MM.1S (cell line): ENCODE data around the gene TOP2A.

Experiments
- DNase-seq: peaks from one replicate; pipeline ENCODE4 v3.0.0-alpha.2; 2015
- H2AFZ ChIP-seq: fragments of 300-600 bp; sonication (generic); 2 replicates; pipeline ENCODE4 v1.6.0; 2016; ENCODE audit warnings: antibody characterized with exemption, low read length
- H3F3A ChIP-seq: fragments of 300-600 bp; sonication (generic); 2 replicates; pipeline ENCODE4 v1.6.1; 2016; ENCODE audit warnings: mild to moderate bottlenecking, antibody characterized with exemption, low read length, moderate library complexity, mixed read lengths; ENCODE audit not compliant: insufficient read depth
- H3K27ac ChIP-seq: fragments of 300-600 bp; sonication (generic); 2 replicates; pipeline ENCODE4 v1.5.1; 2016; ENCODE audit warnings: mild to moderate bottlenecking, low read length
- H3K27me3 ChIP-seq: fragments of 300-600 bp; sonication (generic); replicated peaks from 2 replicates; pipeline ENCODE4 v1.6.0; 2016; ENCODE audit warnings: low read length; ENCODE audit not compliant: insufficient read depth
- H3K36me3 ChIP-seq: fragments of 300-600 bp; sonication (generic); replicated peaks from 2 replicates; pipeline ENCODE4 v1.6.1; 2016; ENCODE audit warnings: mild to moderate bottlenecking, low read length, mixed read lengths; ENCODE audit not compliant: insufficient read depth
- H3K4me1 ChIP-seq: fragments of 300-600 bp; sonication (generic); 2 replicates; pipeline ENCODE4 v1.6.1; 2016; ENCODE audit warnings: low read length, mixed read lengths
- H3K4me2 ChIP-seq: fragments of 300-600 bp; sonication (generic); 2 replicates; pipeline ENCODE4 v1.6.0; 2016; ENCODE audit warnings: low read depth, low read length
- H3K4me3 ChIP-seq: fragments of 300-600 bp; sonication (generic); 2 replicates; pipeline ENCODE4 v1.5.1; 2016; ENCODE audit warnings: low read length, mixed read lengths
- H3K79me2 ChIP-seq: fragments of 300-600 bp; sonication (generic); 2 replicates; pipeline ENCODE4 v1.6.1; 2016; ENCODE audit warnings: mixed run types, low read length, mixed read lengths
- H3K9ac ChIP-seq: fragments of 300-600 bp; sonication (generic); 2 replicates; pipeline ENCODE4 v1.6.1; 2016; ENCODE audit warnings: low read length, mixed read lengths
- H3K9me2 ChIP-seq: fragments of 300-600 bp; sonication (generic); replicated peaks from 2 replicates; pipeline ENCODE4 v1.6.1; 2016; ENCODE audit warnings: mild to moderate bottlenecking, low read length, mixed read lengths; ENCODE audit not compliant: insufficient read depth
- H3K9me3 ChIP-seq: fragments of 300-600 bp; sonication (generic); replicated peaks from 2 replicates; pipeline ENCODE4 v1.6.1; 2016; ENCODE audit warnings: mild to moderate bottlenecking, low read length, mixed read lengths; ENCODE audit not compliant: insufficient read depth
- H4K20me1 ChIP-seq: fragments of 300-600 bp; sonication (generic); 2 replicates; pipeline ENCODE4 v1.6.1; 2016; ENCODE audit warnings: mild to moderate bottlenecking, low read length, moderate library complexity, mixed read lengths; ENCODE audit not compliant: insufficient read depth
- CTCF ChIP-seq: fragments of 300-600 bp; sonication (generic); IDR thresholded peaks from 2 replicates; pipeline ENCODE4 v1.5.1; 2016; ENCODE audit warnings: antibody characterized with exemption, low read length, mixed read lengths
- EZH2 ChIP-seq: fragments of 300-600 bp; sonication (generic); optimal IDR thresholded peaks from 2 replicates; pipeline ENCODE3; 2017; ENCODE audit warnings: low read depth, mild to moderate bottlenecking, antibody characterized with exemption, low read length, mixed read lengths
- EZH2phosphoT487 ChIP-seq: fragments of 300-600 bp; sonication (generic); IDR thresholded peaks from 2 replicates; pipeline ENCODE4 v1.6.1; 2018; ENCODE audit warnings: antibody characterized with exemption, low read length

TOP2A gene

GRCh38 chr17:40358323-40359038, 59.2 kb downstream of the TOP2A start:
- Histone ChIP-seq H3K4me1 (peaks cover 4% of the 10 kb centered on the region; the same call in 1 of the 2 replicates), H3K36me3 (no peaks in the 10 kb centered on the region), H3K27ac (no peak overlapping the region), H3K9me3 (no peaks in the 10 kb centered on the region), H3K4me2 (peak overlapping the region; percentile 53; the same call in 1 of the 2 replicates), H3K79me2 (no peaks in the 10 kb centered on the region), H3K27me3 (no peaks in the 10 kb centered on the region), H3K4me3 (no peak overlapping the region; the same call in 1 of the 2 replicates), H2AFZ (no peak overlapping the region), H4K20me1 (no peaks in the 10 kb centered on the region), H3K9ac (no peak overlapping the region), H3F3A (peaks cover 11% of the 10 kb centered on the region), H3K9me2 (no peaks in the 10 kb centered on the region)
- DNase-seq = peak; percentile 80
- no peak for TF ChIP-seq EZH2phosphoT487
- peak; percentile 90 for TF ChIP-seq CTCF
- no peak for TF ChIP-seq EZH2

- Histone ChIP-seq H3K4me1 (peaks cover 8% of the 10 kb centered on the region), H3K36me3 (peaks cover 4% of the 10 kb centered on the region; the same call in 1 of the 2 replicates), H3K4me3 (no peak overlapping the region), H3K27me3 (no peaks in the 10 kb centered on the region), H3K27ac (no peak overlapping the region), H3K9me3 (no peaks in the 10 kb centered on the region), H2AFZ (no peak overlapping the region), H3K9ac (no peak overlapping the region), H3K9me2 (no peaks in the 10 kb centered on the region), H4K20me1 (no peaks in the 10 kb centered on the region), H3K4me2 (no peak overlapping the region), H3K79me2 (no peaks in the 10 kb centered on the region; the same call in 1 of the 2 replicates), H3F3A (peaks cover 18% of the 10 kb centered on the region)
- TF ChIP-seq CTCF (no peak), EZH2 (no peak), EZH2phosphoT487 (no peak)
- DNase-seq = no peak
Measured at GRCh38 chr17:40356990-40357881, 60.5 kb downstream of the TOP2A start.

GRCh38 chr17:40355804-40356758, 61.6 kb downstream of the TOP2A start:
- Histone ChIP-seq H3K9me3 (no peaks in the 10 kb centered on the region), H3K4me3 (no peak overlapping the region), H2AFZ (no peak overlapping the region), H3K9me2 (no peaks in the 10 kb centered on the region), H3K27me3 (no peaks in the 10 kb centered on the region), H4K20me1 (peaks cover 4% of the 10 kb centered on the region; the same call in 1 of the 2 replicates), H3K79me2 (no peaks in the 10 kb centered on the region; the same call in 1 of the 2 replicates), H3K36me3 (peaks cover 7% of the 10 kb centered on the region; the same call in 1 of the 2 replicates), H3F3A (peaks cover 18% of the 10 kb centered on the region), H3K9ac (no peak overlapping the region), H3K27ac (no peak overlapping the region), H3K4me1 (peaks cover 5% of the 10 kb centered on the region; the same call in 1 of the 2 replicates), H3K4me2 (no peak overlapping the region)
- TF ChIP-seq EZH2 (no peak), CTCF (no peak), EZH2phosphoT487 (no peak)
- DNase-seq = no peak
